ENCODE results near the gene INO80D. TPM values are rescaled to one million over a fixed set of nuclear protein-coding genes. Genes with fewer than 3 reads are reported as not detected.
A peak's percentile ranks its signal among the peaks of the same experiment; 100 is the strongest.

The INO80D gene
- total and polyA plus RNA-seq, 2 of the 13 experiments (the other 11 are each of a cell fraction or from before 2014, with no cell fraction given) = 7.6 to 7.9 TPM

DNA sequence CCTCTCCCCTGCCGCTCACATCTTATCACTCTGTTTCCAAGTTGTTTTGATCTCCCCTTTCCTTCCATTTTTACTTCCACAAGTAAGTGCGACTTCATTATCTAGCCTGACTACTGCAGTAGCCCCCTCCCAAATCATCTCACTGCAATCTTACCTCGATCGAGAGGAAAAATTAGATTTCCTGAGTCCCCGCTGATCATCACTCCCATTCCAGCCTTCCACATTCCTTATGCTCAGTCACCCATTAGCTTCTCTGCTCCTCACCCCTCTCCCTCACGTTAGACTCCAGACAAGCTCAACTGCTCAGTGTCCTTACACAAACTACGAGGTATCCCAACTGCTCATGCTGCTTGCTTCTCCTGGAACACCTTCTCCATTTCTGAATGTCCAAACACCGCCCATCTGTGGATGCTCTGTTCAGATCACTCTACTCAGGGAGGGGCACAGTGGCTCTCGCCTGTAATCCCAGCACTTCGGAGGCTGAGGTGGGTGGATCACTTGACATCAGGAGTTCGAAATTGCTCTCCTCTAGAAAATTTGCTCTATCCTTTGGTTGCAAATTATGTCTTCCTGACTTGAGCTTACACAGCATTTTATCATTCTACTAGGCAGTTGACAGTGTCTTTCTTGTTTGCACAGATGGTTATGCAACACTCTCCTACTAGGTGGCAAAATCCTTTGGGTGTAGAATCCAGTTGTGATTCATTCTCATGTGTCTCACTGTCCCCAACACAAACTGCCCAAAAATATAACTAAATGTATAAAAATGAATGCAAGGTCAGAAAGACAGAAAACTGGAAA is 96.5 kb downstream of the INO80D start (continued):
- TF ChIP-seq, protein P1, sequence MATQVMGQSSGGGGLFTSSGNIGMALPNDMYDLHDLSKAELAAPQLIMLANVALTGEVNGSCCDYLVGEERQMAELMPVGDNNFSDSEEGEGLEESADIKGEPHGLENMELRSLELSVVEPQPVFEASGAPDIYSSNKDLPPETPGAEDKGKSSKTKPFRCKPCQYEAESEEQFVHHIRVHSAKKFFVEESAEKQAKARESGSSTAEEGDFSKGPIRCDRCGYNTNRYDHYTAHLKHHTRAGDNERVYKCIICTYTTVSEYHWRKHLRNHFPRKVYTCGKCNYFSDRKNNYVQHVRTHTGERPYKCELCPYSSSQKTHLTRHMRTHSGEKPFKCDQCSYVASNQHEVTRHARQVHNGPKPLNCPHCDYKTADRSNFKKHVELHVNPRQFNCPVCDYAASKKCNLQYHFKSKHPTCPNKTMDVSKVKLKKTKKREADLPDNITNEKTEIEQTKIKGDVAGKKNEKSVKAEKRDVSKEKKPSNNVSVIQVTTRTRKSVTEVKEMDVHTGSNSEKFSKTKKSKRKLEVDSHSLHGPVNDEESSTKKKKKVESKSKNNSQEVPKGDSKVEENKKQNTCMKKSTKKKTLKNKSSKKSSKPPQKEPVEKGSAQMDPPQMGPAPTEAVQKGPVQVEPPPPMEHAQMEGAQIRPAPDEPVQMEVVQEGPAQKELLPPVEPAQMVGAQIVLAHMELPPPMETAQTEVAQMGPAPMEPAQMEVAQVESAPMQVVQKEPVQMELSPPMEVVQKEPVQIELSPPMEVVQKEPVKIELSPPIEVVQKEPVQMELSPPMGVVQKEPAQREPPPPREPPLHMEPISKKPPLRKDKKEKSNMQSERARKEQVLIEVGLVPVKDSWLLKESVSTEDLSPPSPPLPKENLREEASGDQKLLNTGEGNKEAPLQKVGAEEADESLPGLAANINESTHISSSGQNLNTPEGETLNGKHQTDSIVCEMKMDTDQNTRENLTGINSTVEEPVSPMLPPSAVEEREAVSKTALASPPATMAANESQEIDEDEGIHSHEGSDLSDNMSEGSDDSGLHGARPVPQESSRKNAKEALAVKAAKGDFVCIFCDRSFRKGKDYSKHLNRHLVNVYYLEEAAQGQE (IDR thresholded peaks at IDR 0.05; ENCODE audit: borderline replicate concordance in 1 of 2, low read depth in 1 of 2, low read length in 2 of 2) = no peak
- TF ChIP-seq HNRNPL (IDR thresholded peaks at IDR 0.05; ENCODE audit: low read depth, low read length) = no peak
- no peak for TF ChIP-seq ZMYM2 (CRISPR knock-in tag; IDR thresholded peaks at IDR 0.05)
- peak; percentile 91 for TF ChIP-seq CEBPB (IDR thresholded peaks at IDR 0.05; ENCODE audit: borderline replicate concordance, low read depth, low read length)
- TF ChIP-seq ZNF446 (CRISPR knock-in tag; IDR thresholded peaks at IDR 0.05) = no peak
- no peak for TF ChIP-seq ZNF749 (CRISPR knock-in tag; IDR thresholded peaks at IDR 0.05; ENCODE audit: borderline replicate concordance)
- TF ChIP-seq SAP130 (CRISPR knock-in tag; IDR thresholded peaks at IDR 0.05; ENCODE audit: low read depth) = peak; percentile 67
- TF ChIP-seq ZNF207 (IDR thresholded peaks at IDR 0.05; ENCODE audit: borderline replicate concordance) = no peak
- no peak for TF ChIP-seq ZNF10 (CRISPR knock-in tag; IDR thresholded peaks at IDR 0.05; ENCODE audit: borderline replicate concordance, low read depth)
- no peak for TF ChIP-seq TBL1XR1 (IDR thresholded peaks at IDR 0.05; ENCODE audit: borderline replicate concordance, low read length, partially characterized antibody)
- TF ChIP-seq ISX (CRISPR knock-in tag; conservative IDR thresholded peaks at IDR 0.05) = no peak
- TF ChIP-seq PHB2 (IDR thresholded peaks at IDR 0.05; ENCODE audit: partially characterized antibody) = no peak
- no peak for TF ChIP-seq SNRNP70 (IDR thresholded peaks at IDR 0.05; ENCODE audit: low read depth, low read length)
- no peak for TF ChIP-seq MED8 (CRISPR knock-in tag; IDR thresholded peaks at IDR 0.05; ENCODE audit: insufficient replicate concordance)
- TF ChIP-seq ZSCAN29 (CRISPR knock-in tag; conservative IDR thresholded peaks at IDR 0.05) = no peak
- TF ChIP-seq, protein P2, sequence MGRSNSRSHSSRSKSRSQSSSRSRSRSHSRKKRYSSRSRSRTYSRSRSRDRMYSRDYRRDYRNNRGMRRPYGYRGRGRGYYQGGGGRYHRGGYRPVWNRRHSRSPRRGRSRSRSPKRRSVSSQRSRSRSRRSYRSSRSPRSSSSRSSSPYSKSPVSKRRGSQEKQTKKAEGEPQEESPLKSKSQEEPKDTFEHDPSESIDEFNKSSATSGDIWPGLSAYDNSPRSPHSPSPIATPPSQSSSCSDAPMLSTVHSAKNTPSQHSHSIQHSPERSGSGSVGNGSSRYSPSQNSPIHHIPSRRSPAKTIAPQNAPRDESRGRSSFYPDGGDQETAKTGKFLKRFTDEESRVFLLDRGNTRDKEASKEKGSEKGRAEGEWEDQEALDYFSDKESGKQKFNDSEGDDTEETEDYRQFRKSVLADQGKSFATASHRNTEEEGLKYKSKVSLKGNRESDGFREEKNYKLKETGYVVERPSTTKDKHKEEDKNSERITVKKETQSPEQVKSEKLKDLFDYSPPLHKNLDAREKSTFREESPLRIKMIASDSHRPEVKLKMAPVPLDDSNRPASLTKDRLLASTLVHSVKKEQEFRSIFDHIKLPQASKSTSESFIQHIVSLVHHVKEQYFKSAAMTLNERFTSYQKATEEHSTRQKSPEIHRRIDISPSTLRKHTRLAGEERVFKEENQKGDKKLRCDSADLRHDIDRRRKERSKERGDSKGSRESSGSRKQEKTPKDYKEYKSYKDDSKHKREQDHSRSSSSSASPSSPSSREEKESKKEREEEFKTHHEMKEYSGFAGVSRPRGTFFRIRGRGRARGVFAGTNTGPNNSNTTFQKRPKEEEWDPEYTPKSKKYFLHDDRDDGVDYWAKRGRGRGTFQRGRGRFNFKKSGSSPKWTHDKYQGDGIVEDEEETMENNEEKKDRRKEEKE (IDR thresholded peaks at IDR 0.05) = no peak
- TF ChIP-seq, protein P3, sequence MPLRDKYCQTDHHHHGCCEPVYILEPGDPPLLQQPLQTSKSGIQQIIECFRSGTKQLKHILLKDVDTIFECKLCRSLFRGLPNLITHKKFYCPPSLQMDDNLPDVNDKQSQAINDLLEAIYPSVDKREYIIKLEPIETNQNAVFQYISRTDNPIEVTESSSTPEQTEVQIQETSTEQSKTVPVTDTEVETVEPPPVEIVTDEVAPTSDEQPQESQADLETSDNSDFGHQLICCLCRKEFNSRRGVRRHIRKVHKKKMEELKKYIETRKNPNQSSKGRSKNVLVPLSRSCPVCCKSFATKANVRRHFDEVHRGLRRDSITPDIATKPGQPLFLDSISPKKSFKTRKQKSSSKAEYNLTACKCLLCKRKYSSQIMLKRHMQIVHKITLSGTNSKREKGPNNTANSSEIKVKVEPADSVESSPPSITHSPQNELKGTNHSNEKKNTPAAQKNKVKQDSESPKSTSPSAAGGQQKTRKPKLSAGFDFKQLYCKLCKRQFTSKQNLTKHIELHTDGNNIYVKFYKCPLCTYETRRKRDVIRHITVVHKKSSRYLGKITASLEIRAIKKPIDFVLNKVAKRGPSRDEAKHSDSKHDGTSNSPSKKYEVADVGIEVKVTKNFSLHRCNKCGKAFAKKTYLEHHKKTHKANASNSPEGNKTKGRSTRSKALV (CRISPR knock-in tag; IDR thresholded peaks at IDR 0.05) = peak; percentile 45; the same call in 1 of the 2 replicates
- no peak for TF ChIP-seq MAFG (CRISPR knock-in tag; IDR thresholded peaks at IDR 0.05)
- TF ChIP-seq NCOA5 (CRISPR knock-in tag; IDR thresholded peaks at IDR 0.05) = no peak
- TF ChIP-seq, protein P4, sequence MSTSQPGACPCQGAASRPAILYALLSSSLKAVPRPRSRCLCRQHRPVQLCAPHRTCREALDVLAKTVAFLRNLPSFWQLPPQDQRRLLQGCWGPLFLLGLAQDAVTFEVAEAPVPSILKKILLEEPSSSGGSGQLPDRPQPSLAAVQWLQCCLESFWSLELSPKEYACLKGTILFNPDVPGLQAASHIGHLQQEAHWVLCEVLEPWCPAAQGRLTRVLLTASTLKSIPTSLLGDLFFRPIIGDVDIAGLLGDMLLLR (CRISPR knock-in tag; IDR thresholded peaks at IDR 0.05) = no peak

Data from HepG2 (cell line).